ENCODE results near the gene LMF1. TPM values are rescaled to one million over a fixed set of nuclear protein-coding genes. Genes with fewer than 3 reads are reported as not detected.

LMF1 gene
- polyA plus RNA-seq, 3 donors: 5.9 to 14.7 (median 10.6) TPM

GRCh38 chr16:848510-849253 is 122.1 kb downstream of the LMF1 start:
- no peak overlapping the region for H3K27ac ChIP-seq (ENCODE audit: low read depth in 1 of 2, low read length in 2 of 2)
- no peak overlapping the region for H3K4me2 ChIP-seq (replicated peaks; ENCODE audit: extremely low read depth, low read length, poor library complexity, severe bottlenecking)
- no peak overlapping the region for H2AFZ ChIP-seq (ENCODE audit: insufficient read depth, low read depth, low read length, poor library complexity, severe bottlenecking)
- H3K9me3 ChIP-seq (replicated peaks in 1 of 2; ENCODE audit: control insufficient read depth in 1 of 2, insufficient read depth in 1 of 2, low read length in 2 of 2): peaks cover 63 to 75% of the 10 kb centered on the region in 2 donors
- Mint-ChIP-seq H3K27ac (no peak overlapping the region), H3K4me1 (no peaks in the 10 kb centered on the region), H3K9me3 (peaks cover 45 to 78% (median 64%) of the 10 kb centered on the region in 7 donors), H3K4me3 (no peak overlapping the region), H3K27me3 (ENCODE audit: low read depth in 3 of 3) (peaks cover 1 to 7% (median 1%) of the 10 kb centered on the region in 3 donors), H3K36me3 (no peaks in the 10 kb centered on the region)
- no peaks in the 10 kb centered on the region for H3K27me3 ChIP-seq (ENCODE audit: control insufficient read depth in 2 of 2, insufficient read depth in 2 of 2, low read length in 2 of 2)
- no peaks in the 10 kb centered on the region for H3K79me2 ChIP-seq (ENCODE audit: insufficient read depth, low read length)
- no peak for DNase-seq
- H3K4me3 ChIP-seq (replicated peaks in 1 of 3; ENCODE audit: low read depth in 2 of 3, low read length in 3 of 3): no peak overlapping the region
- H3K36me3 ChIP-seq (replicated peaks in 1 of 2; ENCODE audit: control insufficient read depth in 1 of 2, insufficient read depth in 2 of 2, low read length in 2 of 2): no peaks in the 10 kb centered on the region
- H4K20me1 ChIP-seq (ENCODE audit: insufficient read depth, low read length): no peaks in the 10 kb centered on the region
- no peak overlapping the region for H3K9ac ChIP-seq (ENCODE audit: insufficient read depth, low read length, poor library complexity, severe bottlenecking)
- H3K4me1 ChIP-seq (ENCODE audit: control insufficient read depth in 1 of 2, insufficient read depth in 2 of 2, low read length in 2 of 2): no peaks in the 10 kb centered on the region
- WGBS (ENCODE audit: insufficient coverage): 96% methylated on average over 43 of the region's 44 CpGs
- TF ChIP-seq CTCF (IDR thresholded peaks at IDR 0.05): no peak
- intact Hi-C loops (cut with micrococcal nuclease): no loop called here

GRCh38 chr16:847681-848445 is 122.9 kb downstream of the LMF1 start:
- Histone ChIP-seq H3K4me3 (replicated peaks in 1 of 3; ENCODE audit: low read depth in 2 of 3, low read length in 3 of 3) (no peak overlapping the region), H3K27me3 (ENCODE audit: control insufficient read depth in 2 of 2, insufficient read depth in 2 of 2, low read length in 2 of 2) (no peaks in the 10 kb centered on the region), H2AFZ (ENCODE audit: insufficient read depth, low read depth, low read length, poor library complexity, severe bottlenecking) (no peak overlapping the region), H3K4me1 (ENCODE audit: control insufficient read depth in 1 of 2, insufficient read depth in 2 of 2, low read length in 2 of 2) (no peaks in the 10 kb centered on the region), H3K9me3 (replicated peaks in 1 of 2; ENCODE audit: control insufficient read depth in 1 of 2, insufficient read depth in 1 of 2, low read length in 2 of 2) (peaks cover 63 to 66% of the 10 kb centered on the region in 2 donors), H3K79me2 (ENCODE audit: insufficient read depth, low read length) (no peaks in the 10 kb centered on the region), H3K36me3 (replicated peaks in 1 of 2; ENCODE audit: control insufficient read depth in 1 of 2, insufficient read depth in 2 of 2, low read length in 2 of 2) (no peaks in the 10 kb centered on the region), H3K4me2 (replicated peaks; ENCODE audit: extremely low read depth, low read length, poor library complexity, severe bottlenecking) (no peak overlapping the region), H4K20me1 (ENCODE audit: insufficient read depth, low read length) (no peaks in the 10 kb centered on the region), H3K9ac (ENCODE audit: insufficient read depth, low read length, poor library complexity, severe bottlenecking) (no peak overlapping the region), H3K27ac (ENCODE audit: low read depth in 1 of 2, low read length in 2 of 2) (no peak overlapping the region)
- Mint-ChIP-seq H3K4me3 (no peak overlapping the region), H3K27me3 (ENCODE audit: low read depth in 3 of 3) (peaks cover 1 to 7% (median 1%) of the 10 kb centered on the region in 3 donors), H3K9me3 (peaks cover 44 to 73% (median 61%) of the 10 kb centered on the region in 7 donors), H3K36me3 (no peaks in the 10 kb centered on the region), H3K27ac (no peak overlapping the region), H3K4me1 (no peaks in the 10 kb centered on the region)
- DNase-seq: no peak
- intact Hi-C loops (cut with micrococcal nuclease): no loop called here
- no peak for TF ChIP-seq CTCF (IDR thresholded peaks at IDR 0.05)
- 97% methylated on average over 25 of the region's 33 CpGs for WGBS (ENCODE audit: insufficient coverage)

Data from CD14-positive monocyte (primary cell).